Iris pigment epithelial cell (primary cell): ENCODE results near the gene TRMT112.

Experiments used
- DNase-seq: peaks from one replicate; pipeline ENCODE4 v3.0.0-alpha.2; 2011; ENCODE audit warnings: low read depth

Gene TRMT112

GRCh38 chr11:64317325-64317960 is at the start of gene TRMT112:
TSS of gene TRMT112 (minus strand) at chr11:64317559. CDS start at chr11:64317526, 33 bp downstream.
- DNase-seq: peak; percentile 98

GRCh38 chr11:64366751-64367150 is 49.4 kb upstream of the TRMT112 start:
- peak; percentile 50 for DNase-seq

- no peak for DNase-seq
Observed at GRCh38 chr11:64364911-64365310, 47.6 kb upstream of the TRMT112 start.

- DNase-seq: no peak
Observed at GRCh38 chr11:64364435-64364834, 47.1 kb upstream of the TRMT112 start.

- no peak for DNase-seq
Observed at GRCh38 chr11:64362339-64362738, 45.0 kb upstream of the TRMT112 start.

- DNase-seq: no peak
Observed at GRCh38 chr11:64361659-64362058, 44.3 kb upstream of the TRMT112 start.

- DNase-seq: no peak
Observed at GRCh38 chr11:64360448-64360921, 43.1 kb upstream of the TRMT112 start.

- no peak for DNase-seq
Observed at GRCh38 chr11:64359712-64360445, 42.5 kb upstream of the TRMT112 start.

GRCh38 chr11:64358907-64359711 is 41.8 kb upstream of the TRMT112 start, which contains the start of gene RPS6KA4:
TSS of gene RPS6KA4 (plus strand) at chr11:64359162. CDS start at chr11:64359236, 74 bp downstream.
- peak; percentile 62 for DNase-seq

- DNase-seq: no peak
Observed at GRCh38 chr11:64358536-64358906, 41.2 kb upstream of the TRMT112 start.

- no peak for DNase-seq
Observed at GRCh38 chr11:64357904-64358535, 40.7 kb upstream of the TRMT112 start.

- no peak for DNase-seq
Observed at GRCh38 chr11:64357446-64357845, 40.1 kb upstream of the TRMT112 start.

- peak; percentile 48 for DNase-seq
Observed at GRCh38 chr11:64356498-64357411, 39.4 kb upstream of the TRMT112 start.

- DNase-seq: peak; percentile 80
Observed at GRCh38 chr11:64355078-64355940, 38.0 kb upstream of the TRMT112 start.

GRCh38 chr11:64353715-64354506 is 36.6 kb upstream of the TRMT112 start:
- DNase-seq: no peak

GRCh38 chr11:64352995-64353714 is 35.8 kb upstream of the TRMT112 start:
- DNase-seq: no peak

- no peak for DNase-seq
Observed at GRCh38 chr11:64352099-64352994, 35.0 kb upstream of the TRMT112 start.
